Heart right ventricle (tissue), 16 donors: ENCODE data around the gene CYP4B1. TPM values are rescaled to one million over a fixed set of nuclear protein-coding genes. Genes with fewer than 3 reads are reported as not detected.
"Not testable (repeated sequence)": the region's sequence is repeated elsewhere in the genome, so short reads cannot be mapped to it uniquely, and the experiment has no call there.

Source experiments
- ATAC-seq, 8 donors: fragments of 200-7000 bp; cut with Tn5 transposase; one replicate each; pipeline ENCODE4 v1.9.1; 2020; ENCODE audit warnings: mild to moderate bottlenecking in 8 of 8, moderate library complexity in 8 of 8, moderate number of reproducible peaks in 1 of 8
- DNase-seq, 2 donors: peaks; one replicate each; pipeline ENCODE4 v3.0.0-alpha.2; 2020
- H3K27ac ChIP-seq, 10 donors: fragments of 200-600 bp; sonication (generic) in 2 of 10; one replicate each; pipeline versions ENCODE4 v1.5.0 to v1.8.0; 2020 to 2022; ENCODE audit warnings: mild to moderate bottlenecking in 3 of 10
- H3K27me3 ChIP-seq, 7 donors: fragments of 200-600 bp; one replicate each; pipeline ENCODE4 v1.8.0; 2021 to 2022; ENCODE audit warnings: mild to moderate bottlenecking in 2 of 7
- H3K36me3 ChIP-seq, 9 donors: fragments of 200-600 bp; sonication (generic) in 1 of 9; one replicate each; pipeline versions ENCODE4 v1.5.0 to v1.8.0; 2020 to 2022; ENCODE audit warnings: mild to moderate bottlenecking in 2 of 9
- H3K4me1 ChIP-seq, 9 donors: fragments of 200-600 bp; sonication (generic) in 1 of 9; one replicate each; pipeline versions ENCODE4 v1.5.0 to v1.8.0; 2020 to 2022; ENCODE audit warnings: mild to moderate bottlenecking in 4 of 9
- H3K4me3 ChIP-seq, 10 donors: fragments of 200-600 bp; sonication (generic) in 2 of 10; one replicate each; pipeline versions ENCODE4 v1.5.0 to v1.8.0; 2020 to 2022; ENCODE audit warnings: mild to moderate bottlenecking in 7 of 10, moderate library complexity in 2 of 10
- H3K9me3 ChIP-seq, 11 donors: fragments of 200-600 bp in 10 of 11; sonication (generic) in 2 of 11; one replicate each; pipeline versions ENCODE4 v1.5.0 to v1.8.0; 2013 to 2022; ENCODE audit warnings: mild to moderate bottlenecking in 2 of 11, control low read depth in 1 of 11, moderate library complexity in 1 of 11
- WGBS, 2 donors: extraction: QIAGEN DNeasy Blood & Tissue Kit; methylation state at CpG; one replicate each; pipeline ENCODE4 v1.1.7; 2013; ENCODE audit warnings: inconsistent platforms in 1 of 2; 5-methylcytosine and 5-hydroxymethylcytosine counted together
- intact Hi-C, 10 donors: fragments of 100-400 bp; cut with DNase I; formaldehyde crosslinking; loops; one replicate each; pipeline versions ENCODE4 v1.11.1 to v1.14.2; 2022
- polyA plus RNA-seq, 2 donors: library from polyadenylated mRNA; stranded (reverse); fragments of 200-250 nt; gene quantifications; one replicate each; pipeline ENCODE4 v1.2.3, GENCODE V29; 2013
- total RNA-seq, 10 donors: library from RNA; stranded (reverse); fragmentation: NEBNext Ultra II Directional in 3 of 10; extraction: Animal tissue kit (Norgen Biotek cat#: 25700) in 3 of 10; gene quantifications; one replicate each; pipeline versions ENCODE4 v1.2.1 to v1.2.4, GENCODE V29; 2021 to 2023
- TF ChIP-seq, protein P1 (sequence below), 9 donors: fragments of 200-600 bp; sonication (generic) in 2 of 9; IDR thresholded peaks; one replicate each; pipeline versions ENCODE4 v1.5.0 to v1.8.0; 2021 to 2022; ENCODE audit warnings: antibody characterized with exemption in 9 of 9, mild to moderate bottlenecking in 5 of 9, moderate library complexity in 1 of 9
- donor health status: Arrhythmogenic right ventricular cardiomyopathy.
- donor health status: ischemic (EF 13 %, LVEDD 7.1; RV severe dilation, severe dysfunction).
- donor health status: healthy with polysubstance abuse.
- donor health status: DM: no; HTN: yes; CAD: no.
- donor health status: DM: no; HTN: no; CAD: no.
- donor health status: ischemic (EF 25% LVEDD 6.9; RV normal size, moderate dysfunction).
- donor health status: ischemic (EF 25% LVEDD 5.7; RV mildly dilated, moderate dysfunction).
- donor health status: healthy.
- donor health status: DM: yes; HTN: yes; CAD: no.
- donor health status: Ischemic cardiomyopathy.
- donor health status: ischemic (EF 35%, LVEDD 5.7; RV mildly dilated, moderate dysfunction).
- donor health status: nonischemic (EF 11% LVEDD 7.7; RV severe dilation, severe dysfunction).
- donor health status: DM: yes; HTN: yes; CAD: no.
- donor health status: PGD.
- donor health status: ischemic (EF 29% LVEDD 5.4; RV normal size, mild dysfunction).
- donor health status: nonischemic (EF 23%, LVEDD 6.1; RV moderate dilation, normal function).

The CYP4B1 gene
- total and polyA plus RNA-seq, 12 donors: 0.77 to 33.2 (median 6.3) TPM

DNA sequence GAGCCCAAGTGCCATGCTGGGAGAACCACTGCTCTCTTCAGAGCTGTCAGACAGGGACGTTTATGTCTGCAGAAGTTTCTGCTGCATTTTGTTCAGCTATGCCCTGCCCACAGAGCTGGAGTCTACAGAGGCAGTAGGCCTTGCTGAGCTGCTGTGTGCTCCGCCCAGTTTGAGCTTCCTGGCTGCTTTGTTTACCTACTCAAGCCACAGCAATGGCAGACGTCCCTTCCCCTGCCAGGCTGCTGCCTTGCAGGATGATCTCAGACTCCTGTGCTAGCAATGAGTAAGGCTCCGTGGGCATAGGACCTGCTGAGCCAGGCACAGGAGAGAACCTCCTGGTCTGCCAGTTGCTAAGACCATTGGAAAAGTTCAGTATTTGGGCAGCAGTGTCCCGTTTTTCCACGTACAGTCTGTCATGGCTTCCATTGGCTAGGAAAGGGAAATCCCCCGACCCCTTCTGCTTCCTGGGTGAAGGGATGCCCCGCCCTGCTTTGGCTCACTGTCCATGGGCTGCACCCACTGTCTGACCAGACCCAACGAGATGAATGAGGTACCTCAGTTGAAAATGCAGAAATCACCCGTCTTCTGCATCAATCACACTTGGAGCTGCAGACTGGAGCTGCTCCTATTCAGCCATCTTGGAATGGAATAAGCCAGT lies 31.9 kb downstream of the CYP4B1 start:
- TF ChIP-seq, protein P1, sequence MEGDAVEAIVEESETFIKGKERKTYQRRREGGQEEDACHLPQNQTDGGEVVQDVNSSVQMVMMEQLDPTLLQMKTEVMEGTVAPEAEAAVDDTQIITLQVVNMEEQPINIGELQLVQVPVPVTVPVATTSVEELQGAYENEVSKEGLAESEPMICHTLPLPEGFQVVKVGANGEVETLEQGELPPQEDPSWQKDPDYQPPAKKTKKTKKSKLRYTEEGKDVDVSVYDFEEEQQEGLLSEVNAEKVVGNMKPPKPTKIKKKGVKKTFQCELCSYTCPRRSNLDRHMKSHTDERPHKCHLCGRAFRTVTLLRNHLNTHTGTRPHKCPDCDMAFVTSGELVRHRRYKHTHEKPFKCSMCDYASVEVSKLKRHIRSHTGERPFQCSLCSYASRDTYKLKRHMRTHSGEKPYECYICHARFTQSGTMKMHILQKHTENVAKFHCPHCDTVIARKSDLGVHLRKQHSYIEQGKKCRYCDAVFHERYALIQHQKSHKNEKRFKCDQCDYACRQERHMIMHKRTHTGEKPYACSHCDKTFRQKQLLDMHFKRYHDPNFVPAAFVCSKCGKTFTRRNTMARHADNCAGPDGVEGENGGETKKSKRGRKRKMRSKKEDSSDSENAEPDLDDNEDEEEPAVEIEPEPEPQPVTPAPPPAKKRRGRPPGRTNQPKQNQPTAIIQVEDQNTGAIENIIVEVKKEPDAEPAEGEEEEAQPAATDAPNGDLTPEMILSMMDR (IDR thresholded peaks at IDR 0.05): no peak
- H3K9me3 ChIP-seq: peaks cover 0 to 8% (median 0%) of the 10 kb centered on the region in 11 donors
- H3K4me1 ChIP-seq: no peaks in the 10 kb centered on the region
- intact Hi-C loops: no loop called here
- H3K27ac ChIP-seq: no peak overlapping the region
- 70 to 71% methylated on average over 10 of the region's 10 CpGs for WGBS, 2 donors
- no peaks in the 10 kb centered on the region for H3K36me3 ChIP-seq
- H3K27me3 ChIP-seq: peaks cover 0 to 11% (median 0%) of the 10 kb centered on the region in 7 donors
- ATAC-seq (no peak), DNase-seq (no peak)
- H3K4me3 ChIP-seq: no peak overlapping the region

DNA sequence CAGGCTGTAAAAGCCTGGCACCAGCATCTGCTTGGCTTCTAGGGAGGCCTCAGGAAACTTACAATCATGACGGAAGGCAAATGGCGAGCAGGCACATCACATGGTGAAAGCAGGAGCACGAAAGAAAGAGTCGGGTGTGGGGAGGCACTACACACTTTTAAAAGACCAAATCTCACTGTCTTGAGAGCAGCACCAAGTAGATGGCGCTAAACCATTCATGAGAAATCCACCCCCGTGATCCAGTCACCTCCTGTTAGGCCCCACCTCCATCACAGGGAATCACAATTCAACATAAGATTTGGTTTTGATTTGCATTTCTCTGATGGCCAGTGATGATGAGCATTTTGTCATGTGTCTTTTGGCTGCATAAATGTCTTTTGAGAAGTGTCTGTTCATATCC lies 36.6 kb downstream of the CYP4B1 start:
- intact Hi-C loops, H3K4me1 ChIP-seq: not testable (repeated sequence)
- WGBS, 2 donors: 74 to 76% methylated on average over 6 of the region's 6 CpGs

DNA sequence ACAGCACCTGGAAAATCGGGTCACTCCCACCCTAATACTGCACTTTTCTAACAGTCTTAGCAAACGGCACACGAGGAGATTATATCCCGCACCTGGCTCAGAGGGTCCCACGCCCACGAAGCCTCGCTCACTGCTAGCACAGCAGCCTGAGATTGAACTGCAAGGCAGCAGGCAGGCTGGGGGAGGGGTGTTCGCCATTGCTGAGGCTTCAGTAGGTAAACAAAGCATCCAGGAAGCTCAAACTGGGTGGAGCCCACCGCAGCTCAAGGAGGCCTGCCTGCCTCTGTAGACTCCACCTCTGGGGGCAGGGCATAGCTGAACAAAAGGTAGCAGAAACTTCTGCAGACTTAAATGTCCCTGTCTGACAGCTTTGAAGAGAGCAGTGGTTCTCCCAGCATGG lies 47.5 kb downstream of the CYP4B1 start:
- H3K9me3 ChIP-seq, H3K27ac ChIP-seq, H3K27me3 ChIP-seq, H3K36me3 ChIP-seq, DNase-seq, ATAC-seq, H3K4me3 ChIP-seq, H3K4me1 ChIP-seq, intact Hi-C loops: not testable (repeated sequence)
- 72 to 85% methylated on average over 9 of the region's 9 CpGs for WGBS, 2 donors

More for the DNA sequence above, 36.6 kb downstream of the CYP4B1 start:
- H3K36me3 ChIP-seq, H3K27ac ChIP-seq, DNase-seq, H3K4me3 ChIP-seq, H3K9me3 ChIP-seq, ATAC-seq: not testable (repeated sequence)
- peaks cover 0 to 11% (median 0%) of the 10 kb centered on the region in 7 donors for H3K27me3 ChIP-seq

DNA sequence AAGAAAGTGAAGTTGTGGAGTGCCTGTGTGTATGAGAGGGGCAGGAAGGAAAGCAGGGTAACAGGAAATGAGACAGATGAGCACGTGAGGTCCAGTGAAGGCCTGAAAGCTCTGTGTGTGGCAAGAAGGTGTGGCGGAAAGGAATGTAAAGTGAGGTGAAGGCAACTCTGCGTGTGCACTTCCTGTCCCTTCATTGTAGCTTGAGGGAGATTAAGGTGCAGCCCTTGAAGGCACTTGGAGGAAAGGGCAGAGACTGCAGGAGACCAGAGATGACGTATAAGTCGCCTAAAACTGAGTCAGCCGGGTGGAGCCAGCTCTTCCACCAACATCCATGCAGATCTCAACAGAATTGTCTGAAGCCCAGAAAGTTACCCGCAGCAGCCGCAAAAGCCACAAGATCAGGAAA lies 58.8 kb downstream of the CYP4B1 start:
- ATAC-seq: not testable (repeated sequence)
- 58 to 70% methylated on average over 8 of the region's 8 CpGs for WGBS, 2 donors

DNA sequence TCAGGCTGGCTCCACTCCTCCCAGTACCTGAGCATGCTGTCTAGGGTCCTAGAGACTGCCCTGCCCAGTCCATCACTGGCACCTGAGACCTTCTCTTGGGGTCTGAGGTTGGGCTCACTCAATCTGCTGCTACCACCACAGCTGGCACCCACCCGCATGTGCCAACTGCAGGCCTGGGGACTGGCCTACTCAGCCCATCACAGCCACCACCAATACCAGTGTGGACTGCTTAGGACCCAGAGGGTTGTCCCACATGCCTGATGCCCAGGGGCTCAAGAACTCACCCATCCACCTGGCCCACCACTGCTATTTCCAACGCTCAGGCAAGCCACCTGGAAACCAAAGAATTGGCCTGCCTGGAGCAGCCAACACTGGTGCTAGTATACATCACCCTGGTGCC lies 63.5 kb downstream of the CYP4B1 start:
- no peak for DNase-seq
- no peaks in the 10 kb centered on the region for H3K27me3 ChIP-seq
- intact Hi-C loops: loop anchor here in 1 of 10 donors (10.0 kb wide), 1 partner anchor 108 kb away; no protein-coding TSS in a partner anchor
- H3K4me3 ChIP-seq: no peak overlapping the region
- peaks cover 0 to 30% (median 6%) of the 10 kb centered on the region in 11 donors for H3K9me3 ChIP-seq
- TF ChIP-seq, protein P1 (IDR thresholded peaks at IDR 0.05): no peak
- no peaks in the 10 kb centered on the region for H3K36me3 ChIP-seq
- no peak overlapping the region for H3K27ac ChIP-seq
- H3K4me1 ChIP-seq: no peaks in the 10 kb centered on the region
- 89 to 98% methylated on average over 2 of the region's 2 CpGs for WGBS, 2 donors
- peak in 1 of 8 donors; percentile 55 for ATAC-seq

More for the DNA sequence above, 58.8 kb downstream of the CYP4B1 start:
- H3K27ac ChIP-seq, H3K4me3 ChIP-seq, intact Hi-C loops, H3K4me1 ChIP-seq, H3K9me3 ChIP-seq, H3K36me3 ChIP-seq, H3K27me3 ChIP-seq, DNase-seq: not testable (repeated sequence)

Other genes starting within 250 kb of the CYP4B1 start
- not detected for gene KNCN, start 247.4 kb upstream of the CYP4B1 start, total RNA-seq
- gene KNCN, start 247.4 kb upstream of the CYP4B1 start, polyA plus RNA-seq: not detected
- 10 to 100 TPM; 32.2 to 50.6 (median 36.8) TPM for gene MKNK1, start 194.8 kb upstream of the CYP4B1 start, total RNA-seq
- gene MKNK1, start 194.8 kb upstream of the CYP4B1 start, polyA plus RNA-seq: 10 to 100 TPM; 22.4 to 43.1 TPM
- gene MOB3C, start 182.2 kb upstream of the CYP4B1 start, total RNA-seq: 10 to 100 TPM in 6 of 10 donors, 1 to 10 TPM in 4; 8.6 to 16.9 (median 12.2) TPM
- 1 to 10 TPM; 7.9 to 9.6 TPM for gene MOB3C, start 182.2 kb upstream of the CYP4B1 start, polyA plus RNA-seq
- gene ATPAF1, start 130.7 kb upstream of the CYP4B1 start, total RNA-seq: 100 to 1,000 TPM; 157 to 271 (median 209) TPM
- gene ATPAF1, start 130.7 kb upstream of the CYP4B1 start, polyA plus RNA-seq: 100 to 1,000 TPM in 1 of 2 donors, 10 to 100 TPM in 1; 80.5 to 196 TPM
- gene TEX38, start 127.2 kb upstream of the CYP4B1 start, total RNA-seq: not detected
- gene TEX38, start 127.2 kb upstream of the CYP4B1 start, polyA plus RNA-seq: not detected
- gene EFCAB14, start 79.9 kb upstream of the CYP4B1 start, total RNA-seq: 10 to 100 TPM; 46.0 to 74.5 (median 63.2) TPM
- 10 to 100 TPM; 11.0 to 19.9 TPM for gene EFCAB14, start 79.9 kb upstream of the CYP4B1 start, polyA plus RNA-seq
- gene CYP4A11, start 142.4 kb downstream of the CYP4B1 start, total RNA-seq: under 1 TPM in 1 of 10 donors, not detected in 9; 0.25 TPM
- gene CYP4A11, start 142.4 kb downstream of the CYP4B1 start, polyA plus RNA-seq: under 1 TPM; 0.01 to 0.15 TPM
- gene CYP4X1, start 224.6 kb downstream of the CYP4B1 start, total RNA-seq: 1 to 10 TPM in 6 of 10 donors, under 1 TPM in 4; 0.28 to 2.2 (median 1.1) TPM
- gene CYP4X1, start 224.6 kb downstream of the CYP4B1 start, polyA plus RNA-seq: 1 to 10 TPM; 2.1 to 4.1 TPM